BJ (cell line): ENCODE measurements around the gene KLHL29. TPM values are rescaled to one million over a fixed set of nuclear protein-coding genes. Genes with fewer than 3 reads are reported as not detected.

ENCODE experiments used
- CTCF ChIA-PET: fragments of 350-600 bp; formaldehyde crosslinking; extraction: SDS; loops from one replicate; lab custom pipeline; 2021; ENCODE audit warnings: antibody characterized with exemption, inconsistent platforms; lab: Yijun Ruan, JAX
- POLR2A ChIA-PET: fragments of 300-600 bp; sonication (Branson Sonifier 250); formaldehyde crosslinking; extraction: SDS; loops from one replicate; lab custom pipeline; 2021; ENCODE audit warnings: antibody characterized with exemption; lab: Charles Lee
- DNase-seq: peaks from one replicate; pipeline ENCODE4 v3.0.0-alpha.2; 2011; ENCODE audit warnings: low read depth
- H3K27me3 ChIP-seq: 2 replicates; pipeline ENCODE4 v1.6.0; 2011; ENCODE audit warnings: low read length; ENCODE audit not compliant: control insufficient read depth, insufficient read depth
- H3K36me3 ChIP-seq: 2 replicates; pipeline ENCODE4 v1.5.1; 2011; ENCODE audit warnings: low read length; ENCODE audit not compliant: control insufficient read depth, insufficient read depth
- H3K4me3 ChIP-seq: 2 replicates; pipeline ENCODE4 v1.5.1; 2011; ENCODE audit warnings: low read depth, mild to moderate bottlenecking, control low read depth, low read length
- CTCF ChIP-seq: IDR thresholded peaks from 2 replicates; pipeline ENCODE4 v1.5.1; 2011; ENCODE audit warnings: low read depth, mild to moderate bottlenecking, control low read depth, inconsistent platforms, low read length, moderate library complexity; ENCODE audit not compliant: insufficient read depth
- polyA plus RNA-seq: library from polyadenylated mRNA; depleted of rRNA; stranded (reverse); fragments of >200 nt; gene quantifications from 2 replicates; pipeline ENCODE4 v1.2.3, GENCODE V29; 2011

KLHL29 gene
- polyA plus RNA-seq, 1 experiment, result 10.0 TPM

- CTCF ChIA-PET, result no interaction called here
- Histone ChIP-seq H3K4me3 (no peak overlapping the region), H3K36me3 (peaks cover 4% of the 10 kb centered on the region), H3K27me3 (no peaks in the 10 kb centered on the region; the same call in 1 of the 2 replicates)
- TF ChIP-seq CTCF, result no peak
- DNase-seq, result no peak
- POLR2A ChIA-PET, result no interaction called here
Measured at GRCh38 chr2:23659773-23660172, 274.8 kb downstream of the KLHL29 start.

- ChIA-PET POLR2A (no interaction called here), CTCF (interaction anchor here (0.7 kb wide), 1 partner anchor 38 kb away, joined by 3 read pairs; no protein-coding TSS in a partner anchor)
- no peak for TF ChIP-seq CTCF
- H3K36me3 ChIP-seq, result peaks cover 4% of the 10 kb centered on the region
- no peak overlapping the region for H3K4me3 ChIP-seq
- no peaks in the 10 kb centered on the region; the same call in 1 of the 2 replicates for H3K27me3 ChIP-seq
- no peak for DNase-seq
Measured at GRCh38 chr2:23660237-23660636, 275.3 kb downstream of the KLHL29 start.

- CTCF ChIA-PET, result interaction anchor here (0.7 kb wide), 1 partner anchor 419 kb away, joined by 3 read pairs; no protein-coding TSS in a partner anchor
- no peak for DNase-seq
- Histone ChIP-seq H3K36me3 (peaks cover 4% of the 10 kb centered on the region), H3K4me3 (no peak overlapping the region), H3K27me3 (no peaks in the 10 kb centered on the region; the same call in 1 of the 2 replicates)
- POLR2A ChIA-PET, result no interaction called here
- no peak for TF ChIP-seq CTCF
Measured at GRCh38 chr2:23661276-23662050, 276.5 kb downstream of the KLHL29 start.

GRCh38 chr2:23662466-23662865 is 277.5 kb downstream of the KLHL29 start:
- TF ChIP-seq CTCF, result no peak

More at GRCh38 chr2:23662466-23662865, 277.5 kb downstream of the KLHL29 start:
- ChIA-PET POLR2A (no interaction called here), CTCF (no interaction called here)
- H3K4me3 ChIP-seq, result no peak overlapping the region
- DNase-seq, result no peak
- H3K27me3 ChIP-seq, result no peaks in the 10 kb centered on the region; the same call in 1 of the 2 replicates
- peaks cover 4% of the 10 kb centered on the region for H3K36me3 ChIP-seq
